Heart right ventricle (tissue), 16 donors: ENCODE results near the gene ANKLE2. TPM values are rescaled to one million over a fixed set of nuclear protein-coding genes. Genes with fewer than 3 reads are reported as not detected.

ENCODE experiments used
- ATAC-seq, 8 donors: fragments of 200-7000 bp; cut with Tn5 transposase; one replicate each; pipeline ENCODE4 v1.9.1; 2020; ENCODE audit warnings: mild to moderate bottlenecking in 8 of 8, moderate library complexity in 8 of 8, moderate number of reproducible peaks in 1 of 8
- DNase-seq, 2 donors: peaks; one replicate each; pipeline ENCODE4 v3.0.0-alpha.2; 2020
- H3K27ac ChIP-seq, 10 donors: fragments of 200-600 bp; sonication (generic) in 2 of 10; one replicate each; pipeline versions ENCODE4 v1.5.0 to v1.8.0; 2020 to 2022; ENCODE audit warnings: mild to moderate bottlenecking in 3 of 10
- H3K27me3 ChIP-seq, 7 donors: fragments of 200-600 bp; one replicate each; pipeline ENCODE4 v1.8.0; 2021 to 2022; ENCODE audit warnings: mild to moderate bottlenecking in 2 of 7
- H3K36me3 ChIP-seq, 9 donors: fragments of 200-600 bp; sonication (generic) in 1 of 9; one replicate each; pipeline versions ENCODE4 v1.5.0 to v1.8.0; 2020 to 2022; ENCODE audit warnings: mild to moderate bottlenecking in 2 of 9
- H3K4me1 ChIP-seq, 9 donors: fragments of 200-600 bp; sonication (generic) in 1 of 9; one replicate each; pipeline versions ENCODE4 v1.5.0 to v1.8.0; 2020 to 2022; ENCODE audit warnings: mild to moderate bottlenecking in 4 of 9
- H3K4me3 ChIP-seq, 10 donors: fragments of 200-600 bp; sonication (generic) in 2 of 10; one replicate each; pipeline versions ENCODE4 v1.5.0 to v1.8.0; 2020 to 2022; ENCODE audit warnings: mild to moderate bottlenecking in 7 of 10, moderate library complexity in 2 of 10
- H3K9me3 ChIP-seq, 11 donors: fragments of 200-600 bp in 10 of 11; sonication (generic) in 2 of 11; one replicate each; pipeline versions ENCODE4 v1.5.0 to v1.8.0; 2013 to 2022; ENCODE audit warnings: mild to moderate bottlenecking in 2 of 11, control low read depth in 1 of 11, moderate library complexity in 1 of 11
- WGBS, 2 donors: extraction: QIAGEN DNeasy Blood & Tissue Kit; methylation state at CpG; one replicate each; pipeline ENCODE4 v1.1.7; 2013; ENCODE audit warnings: inconsistent platforms in 1 of 2; 5-methylcytosine and 5-hydroxymethylcytosine counted together
- intact Hi-C, 10 donors: fragments of 100-400 bp; cut with DNase I; formaldehyde crosslinking; loops; one replicate each; pipeline versions ENCODE4 v1.11.1 to v1.14.2; 2022
- polyA plus RNA-seq, 2 donors: library from polyadenylated mRNA; stranded (reverse); fragments of 200-250 nt; gene quantifications; one replicate each; pipeline ENCODE4 v1.2.3, GENCODE V29; 2013
- total RNA-seq, 10 donors: library from RNA; stranded (reverse); fragmentation: NEBNext Ultra II Directional in 3 of 10; extraction: Animal tissue kit (Norgen Biotek cat#: 25700) in 3 of 10; gene quantifications; one replicate each; pipeline versions ENCODE4 v1.2.1 to v1.2.4, GENCODE V29; 2021 to 2023
- TF ChIP-seq, protein P1 (sequence below), 9 donors: fragments of 200-600 bp; sonication (generic) in 2 of 9; IDR thresholded peaks; one replicate each; pipeline versions ENCODE4 v1.5.0 to v1.8.0; 2021 to 2022; ENCODE audit warnings: antibody characterized with exemption in 9 of 9, mild to moderate bottlenecking in 5 of 9, moderate library complexity in 1 of 9
- donor health status: Arrhythmogenic right ventricular cardiomyopathy.
- donor health status: ischemic (EF 13 %, LVEDD 7.1; RV severe dilation, severe dysfunction).
- donor health status: healthy with polysubstance abuse.
- donor health status: DM: no; HTN: yes; CAD: no.
- donor health status: DM: no; HTN: no; CAD: no.
- donor health status: ischemic (EF 25% LVEDD 6.9; RV normal size, moderate dysfunction).
- donor health status: ischemic (EF 25% LVEDD 5.7; RV mildly dilated, moderate dysfunction).
- donor health status: healthy.
- donor health status: DM: yes; HTN: yes; CAD: no.
- donor health status: Ischemic cardiomyopathy.
- donor health status: ischemic (EF 35%, LVEDD 5.7; RV mildly dilated, moderate dysfunction).
- donor health status: nonischemic (EF 11% LVEDD 7.7; RV severe dilation, severe dysfunction).
- donor health status: DM: yes; HTN: yes; CAD: no.
- donor health status: PGD.
- donor health status: ischemic (EF 29% LVEDD 5.4; RV normal size, mild dysfunction).
- donor health status: nonischemic (EF 23%, LVEDD 6.1; RV moderate dilation, normal function).

The ANKLE2 gene
- total and polyA plus RNA-seq, 12 donors, result 17.4 to 39.4 (median 30.3) TPM

DNA sequence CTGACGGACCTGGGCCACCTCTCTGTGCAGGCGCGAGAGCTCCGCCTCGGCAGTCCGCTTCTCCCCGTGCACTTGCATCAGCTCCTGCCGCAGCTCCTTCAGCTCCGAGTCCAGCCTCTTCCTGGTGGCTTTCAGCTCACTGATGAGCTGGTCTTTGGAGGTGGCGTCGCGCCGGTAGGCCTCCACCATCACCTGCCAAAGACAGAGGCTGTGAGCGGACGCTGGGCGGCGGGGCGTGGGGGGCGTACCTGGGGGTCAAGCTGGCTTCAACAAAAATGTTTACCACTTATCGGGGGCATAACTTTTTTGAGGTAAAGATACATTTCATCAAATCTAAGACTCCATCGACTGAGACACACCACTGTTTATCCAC is 27.5 kb upstream of the ANKLE2 start:
- intact Hi-C loops, result no loop called here
- Histone ChIP-seq H3K27me3 (no peaks in the 10 kb centered on the region), H3K9me3 (no peaks in the 10 kb centered on the region), H3K36me3 (peaks cover 3 to 81% (median 45%) of the 10 kb centered on the region in 9 donors), H3K4me3 (no peak overlapping the region), H3K27ac (no peak overlapping the region), H3K4me1 (no peaks in the 10 kb centered on the region)
- TF ChIP-seq, protein P1, sequence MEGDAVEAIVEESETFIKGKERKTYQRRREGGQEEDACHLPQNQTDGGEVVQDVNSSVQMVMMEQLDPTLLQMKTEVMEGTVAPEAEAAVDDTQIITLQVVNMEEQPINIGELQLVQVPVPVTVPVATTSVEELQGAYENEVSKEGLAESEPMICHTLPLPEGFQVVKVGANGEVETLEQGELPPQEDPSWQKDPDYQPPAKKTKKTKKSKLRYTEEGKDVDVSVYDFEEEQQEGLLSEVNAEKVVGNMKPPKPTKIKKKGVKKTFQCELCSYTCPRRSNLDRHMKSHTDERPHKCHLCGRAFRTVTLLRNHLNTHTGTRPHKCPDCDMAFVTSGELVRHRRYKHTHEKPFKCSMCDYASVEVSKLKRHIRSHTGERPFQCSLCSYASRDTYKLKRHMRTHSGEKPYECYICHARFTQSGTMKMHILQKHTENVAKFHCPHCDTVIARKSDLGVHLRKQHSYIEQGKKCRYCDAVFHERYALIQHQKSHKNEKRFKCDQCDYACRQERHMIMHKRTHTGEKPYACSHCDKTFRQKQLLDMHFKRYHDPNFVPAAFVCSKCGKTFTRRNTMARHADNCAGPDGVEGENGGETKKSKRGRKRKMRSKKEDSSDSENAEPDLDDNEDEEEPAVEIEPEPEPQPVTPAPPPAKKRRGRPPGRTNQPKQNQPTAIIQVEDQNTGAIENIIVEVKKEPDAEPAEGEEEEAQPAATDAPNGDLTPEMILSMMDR (IDR thresholded peaks at IDR 0.05), result no peak
- 96 to 97% methylated on average over 21 of the region's 21 CpGs for WGBS, 2 donors
- ATAC-seq (no peak), DNase-seq (no peak)

DNA sequence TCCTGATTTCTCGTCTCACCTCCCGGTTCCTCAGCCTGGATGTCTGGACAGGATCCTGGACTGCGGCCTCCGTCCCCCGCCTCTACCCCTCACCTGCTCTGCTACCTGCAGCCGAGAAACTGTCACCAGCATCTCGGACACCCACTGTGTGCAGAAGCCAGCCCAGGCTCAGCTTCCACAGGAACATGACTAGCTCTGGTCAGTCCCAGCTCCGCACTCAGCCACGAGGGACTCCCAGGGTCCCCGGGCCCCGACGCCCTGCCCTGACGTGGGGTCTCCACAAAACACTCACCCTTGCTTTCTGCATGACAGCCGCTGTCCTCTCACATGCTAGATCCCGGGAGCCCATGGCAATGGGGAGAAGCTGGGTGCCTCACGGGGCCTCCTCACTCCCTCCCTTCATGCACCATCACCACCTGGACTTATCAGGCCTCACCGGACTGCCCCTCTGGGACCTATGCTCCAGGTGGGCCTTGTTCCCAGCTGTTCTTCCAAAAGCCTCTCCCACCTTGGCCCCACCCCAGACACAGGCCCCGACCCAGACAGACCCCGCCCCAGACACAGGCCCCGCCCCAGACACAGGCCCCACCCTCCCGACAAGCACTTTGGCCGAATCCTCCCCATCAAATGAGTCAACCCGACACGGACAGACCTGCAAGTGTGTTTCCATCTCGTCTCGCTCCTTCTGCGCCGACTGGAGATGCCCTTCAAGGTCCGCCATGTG is 26.9 kb upstream of the ANKLE2 start:
- no peaks in the 10 kb centered on the region for H3K27me3 ChIP-seq
- intact Hi-C loops, result no loop called here
- WGBS, 2 donors, result 97% methylated on average over 28 to 29 of the region's 29 CpGs
- H3K9me3 ChIP-seq, result no peaks in the 10 kb centered on the region
- TF ChIP-seq, protein P1 (IDR thresholded peaks at IDR 0.05), result no peak
- H3K4me3 ChIP-seq, result no peak overlapping the region
- H3K36me3 ChIP-seq, result peaks cover 3 to 81% (median 39%) of the 10 kb centered on the region in 9 donors
- no peak overlapping the region for H3K27ac ChIP-seq
- H3K4me1 ChIP-seq, result no peaks in the 10 kb centered on the region
- ATAC-seq (peak in 1 of 8 donors; percentile 29), DNase-seq (no peak)

DNA sequence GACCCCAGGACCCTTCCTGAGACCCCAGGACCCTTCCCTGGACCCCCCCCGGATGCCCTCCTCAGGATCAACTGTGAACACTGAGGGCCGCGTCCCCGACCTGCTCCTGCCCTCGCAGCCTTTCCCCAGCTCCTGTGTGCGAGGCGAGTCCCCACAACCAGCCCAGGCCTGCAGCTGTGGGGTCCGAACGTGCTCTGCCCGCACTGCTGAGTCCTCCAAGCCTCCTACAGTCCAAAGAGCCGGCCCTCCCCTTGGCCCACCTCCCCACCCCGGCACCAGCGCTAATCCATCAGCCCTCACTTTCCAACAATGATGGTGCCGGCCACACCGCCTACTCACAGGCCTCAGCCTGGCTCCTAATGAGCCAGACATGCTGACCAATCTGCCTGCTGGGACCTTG is 26.2 kb upstream of the ANKLE2 start:
- H3K4me3 ChIP-seq, result no peak overlapping the region
- no peak for ATAC-seq
- peaks cover 3 to 87% (median 39%) of the 10 kb centered on the region in 9 donors for H3K36me3 ChIP-seq
- no peak overlapping the region for H3K27ac ChIP-seq
- intact Hi-C loops, result no loop called here
- no peaks in the 10 kb centered on the region for H3K4me1 ChIP-seq
- no peaks in the 10 kb centered on the region for H3K27me3 ChIP-seq
- no peaks in the 10 kb centered on the region for H3K9me3 ChIP-seq
- no peak for DNase-seq
- WGBS, 2 donors, result 93 to 94% methylated on average over 15 of the region's 15 CpGs
- TF ChIP-seq, protein P1 (IDR thresholded peaks at IDR 0.05), result no peak

DNA sequence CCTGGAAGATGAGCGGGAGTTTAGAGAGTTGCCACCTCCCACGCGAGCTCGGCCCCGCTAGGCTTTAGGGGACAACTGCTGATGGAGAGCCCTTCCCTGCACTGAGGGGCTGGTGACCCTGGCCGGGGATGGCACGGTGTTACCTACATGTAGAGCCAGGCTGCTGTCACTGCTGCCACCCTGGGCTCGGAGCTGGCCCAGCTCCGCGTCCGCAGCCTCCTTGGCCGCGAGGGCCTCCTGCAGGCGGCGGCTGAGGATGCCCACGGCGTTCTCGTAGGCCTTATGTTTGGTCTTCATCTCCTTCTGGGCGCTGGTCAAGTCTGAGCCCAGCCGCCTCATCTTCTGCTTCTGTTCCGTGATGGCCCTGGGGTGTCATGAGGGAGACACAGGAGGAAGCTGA is 24.6 kb upstream of the ANKLE2 start:
- H3K36me3 ChIP-seq, result peaks cover 3 to 96% (median 52%) of the 10 kb centered on the region in 9 donors
- no peaks in the 10 kb centered on the region for H3K9me3 ChIP-seq
- H3K27me3 ChIP-seq, result no peaks in the 10 kb centered on the region
- H3K27ac ChIP-seq, result no peak overlapping the region
- TF ChIP-seq, protein P1 (IDR thresholded peaks at IDR 0.05), result no peak
- ATAC-seq, result no peak
- intact Hi-C loops, result no loop called here
- H3K4me3 ChIP-seq, result no peak overlapping the region
- H3K4me1 ChIP-seq, result no peaks in the 10 kb centered on the region
- DNase-seq, result no peak
- 93 to 94% methylated on average over 21 of the region's 21 CpGs for WGBS, 2 donors
